HTR-8/SVneo (cell line): ENCODE measurements around the gene CLDN20.
"Not testable (repeated sequence)": the region's sequence is repeated elsewhere in the genome, so short reads cannot be mapped to it uniquely, and the experiment has no call there.

Experiments used
- DNase-seq: peaks from one replicate; pipeline ENCODE4 v3.0.0; 2011; ENCODE audit warnings: low spot score, mixed read lengths; ENCODE audit not compliant: insufficient read length
- FAIRE-seq: peaks from 2 replicates; lab custom pipeline; 2011; peaks lifted over from hg19 to GRCh38; lab: Jason Lieb, UNC

Gene CLDN20

DNA sequence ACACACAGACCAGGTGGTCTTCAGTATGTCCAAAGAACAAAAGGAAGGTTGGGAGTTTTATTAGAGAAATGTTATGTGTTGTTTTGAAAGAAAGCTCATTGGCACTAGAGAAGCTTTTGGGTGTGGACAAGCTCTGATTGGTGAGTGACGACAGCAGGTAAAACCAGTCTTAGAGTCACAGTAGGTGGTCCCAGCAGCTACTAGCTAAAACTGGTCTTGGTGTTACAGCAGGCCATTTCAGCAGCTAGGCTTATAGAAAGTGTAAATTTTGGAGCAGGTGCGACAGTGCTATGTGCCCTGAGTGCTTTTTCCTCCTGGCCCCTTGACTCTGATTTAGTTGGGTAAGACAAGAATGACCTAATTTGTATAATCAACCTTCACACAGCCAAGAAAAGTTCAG, 3.6 kb downstream of the CLDN20 start:
- DNase-seq: no peak

DNA sequence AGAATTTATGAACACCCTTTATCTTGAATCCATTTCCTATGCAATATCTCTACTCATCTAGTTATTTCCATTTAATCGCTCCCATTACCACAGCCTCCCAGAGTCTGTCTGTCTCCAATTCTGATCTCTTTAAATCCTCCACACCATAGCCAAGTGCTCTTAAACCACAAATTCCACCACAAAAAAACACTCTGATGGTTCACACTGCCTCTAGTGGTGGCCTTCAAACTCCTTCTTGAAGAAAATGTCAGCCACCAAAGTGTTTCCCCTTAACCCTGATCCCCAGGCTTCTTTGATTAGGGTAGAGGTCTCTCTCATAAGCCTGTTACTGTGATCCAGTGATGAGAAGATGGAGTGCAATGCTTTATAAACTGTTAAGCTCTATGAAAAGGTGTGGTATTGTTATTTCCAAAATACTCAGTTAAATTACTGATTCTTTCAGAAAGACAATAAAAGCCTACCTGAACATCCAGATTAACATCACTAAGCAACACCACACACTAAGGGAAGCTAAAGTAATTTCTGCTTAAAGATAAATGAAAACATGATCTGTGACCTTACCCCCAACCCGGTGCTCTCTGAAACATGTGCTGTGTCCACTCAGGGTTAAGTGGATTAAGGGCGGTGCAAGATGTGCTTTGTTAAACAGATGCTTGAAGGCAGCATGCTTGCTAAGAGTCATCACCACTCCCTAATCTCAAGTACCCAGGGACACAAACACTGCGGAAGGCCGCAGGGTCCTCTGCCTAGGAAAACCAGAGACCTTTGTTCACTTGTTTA, 4.5 kb downstream of the CLDN20 start:
- peak; percentile 15 for DNase-seq
- not testable (repeated sequence) for FAIRE-seq

More for the DNA sequence above, 3.6 kb downstream of the CLDN20 start:
- FAIRE-seq: no peak

DNA sequence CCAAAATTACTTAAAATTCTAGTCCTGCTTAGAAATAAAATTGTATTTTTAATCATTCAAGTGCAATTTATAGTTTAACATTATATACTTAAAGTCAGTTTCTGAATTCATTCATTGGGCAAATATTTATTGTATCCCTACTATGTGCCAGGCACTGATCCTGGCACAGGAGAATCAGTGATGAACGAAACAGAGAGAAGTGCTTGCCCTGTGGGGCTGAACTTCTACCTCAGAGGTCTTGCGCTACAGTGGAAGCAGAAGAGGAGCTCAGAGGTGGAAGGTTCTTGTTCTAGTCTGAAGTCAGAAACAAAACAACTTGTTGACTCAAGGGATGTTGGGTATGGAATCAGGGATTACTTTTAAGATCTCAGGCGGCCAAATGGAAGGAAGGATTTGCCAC, 6.0 kb downstream of the CLDN20 start:
- FAIRE-seq (no peak), DNase-seq (no peak)

DNA sequence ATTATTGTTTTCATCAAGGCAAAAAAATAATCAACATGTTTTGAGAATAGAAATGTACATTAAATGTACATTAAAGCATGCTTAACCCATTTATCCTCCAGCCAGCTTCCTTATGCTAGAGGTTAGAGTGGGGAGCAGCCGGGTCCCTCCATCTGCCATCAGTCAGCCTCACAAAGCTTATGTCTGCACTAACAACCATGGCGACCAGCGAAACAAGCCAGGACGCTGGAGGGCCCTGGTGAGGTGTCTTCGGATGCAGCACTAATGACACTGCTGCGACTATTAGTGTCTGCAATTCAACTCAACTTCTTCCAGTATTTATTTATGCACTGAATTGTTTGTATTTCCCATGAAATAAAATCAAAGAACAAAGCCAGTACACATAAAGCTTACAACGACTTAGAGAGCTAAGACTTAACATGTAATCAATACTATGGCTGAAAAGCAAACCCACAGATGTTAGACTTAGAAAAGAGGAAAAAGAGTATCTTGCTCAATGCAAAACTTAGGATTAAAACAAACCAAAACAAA, 6.8 kb downstream of the CLDN20 start:
- DNase-seq: no peak
- FAIRE-seq: no peak

DNA sequence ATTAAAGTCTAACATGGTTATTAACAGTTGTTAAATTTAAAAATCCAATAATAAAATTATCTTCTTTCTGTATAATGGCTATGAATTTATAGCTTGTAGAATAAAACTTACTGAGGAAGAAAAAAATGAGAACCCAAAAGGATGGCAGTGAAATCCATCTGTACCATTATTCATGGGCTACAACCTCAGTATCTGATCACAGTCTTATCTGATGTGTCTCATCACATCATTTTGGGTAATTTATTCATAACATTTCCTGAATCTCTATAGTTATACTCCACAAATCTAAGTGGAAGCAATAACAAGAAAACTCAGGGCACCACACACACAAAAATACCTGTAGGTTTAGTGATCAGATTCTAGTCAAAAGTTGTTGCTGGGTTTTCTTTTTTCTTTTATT, 7.3 kb downstream of the CLDN20 start:
- DNase-seq (no peak), FAIRE-seq (no peak)

DNA sequence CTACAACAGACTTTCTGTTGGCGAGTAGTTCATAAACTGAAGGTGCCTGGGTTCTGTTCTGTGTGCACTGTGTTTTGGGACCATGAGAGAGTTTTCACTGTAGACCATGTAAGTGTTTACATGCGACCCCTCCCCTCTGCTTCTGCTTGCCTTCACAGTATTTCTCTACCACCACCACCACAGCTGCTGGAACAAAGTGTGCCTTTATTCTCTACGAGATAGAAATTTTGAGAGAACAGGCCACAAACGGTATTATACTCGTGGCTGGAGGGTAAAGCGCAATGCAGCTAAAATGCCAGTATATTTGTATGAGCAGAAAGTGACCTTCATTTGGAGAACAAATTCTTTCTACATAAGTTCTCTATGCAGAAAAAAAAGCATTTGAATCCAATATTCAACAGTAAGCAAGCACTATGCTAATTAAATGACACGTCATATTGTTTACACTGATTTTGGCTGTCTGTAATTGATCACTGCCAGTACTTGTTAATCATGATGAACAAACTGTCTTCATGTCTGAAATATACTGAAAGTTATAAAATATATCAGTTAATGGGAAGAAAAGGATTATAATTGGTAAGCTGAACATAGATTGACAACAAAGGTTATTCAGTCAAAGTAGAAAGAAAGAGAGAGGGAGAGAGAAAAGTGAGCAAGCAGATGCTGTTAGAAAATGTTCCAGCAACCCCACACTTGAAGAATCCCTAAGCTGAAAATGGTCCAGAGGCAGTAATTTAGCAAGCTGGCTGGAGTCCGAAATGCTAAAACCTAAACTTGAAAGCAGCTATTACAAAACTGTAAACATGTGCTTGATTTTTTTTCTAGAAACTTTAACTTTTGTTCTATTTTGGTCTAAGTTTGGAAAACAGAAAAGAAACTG, 8.8 kb downstream of the CLDN20 start:
- DNase-seq: no peak
- FAIRE-seq: no peak

DNA sequence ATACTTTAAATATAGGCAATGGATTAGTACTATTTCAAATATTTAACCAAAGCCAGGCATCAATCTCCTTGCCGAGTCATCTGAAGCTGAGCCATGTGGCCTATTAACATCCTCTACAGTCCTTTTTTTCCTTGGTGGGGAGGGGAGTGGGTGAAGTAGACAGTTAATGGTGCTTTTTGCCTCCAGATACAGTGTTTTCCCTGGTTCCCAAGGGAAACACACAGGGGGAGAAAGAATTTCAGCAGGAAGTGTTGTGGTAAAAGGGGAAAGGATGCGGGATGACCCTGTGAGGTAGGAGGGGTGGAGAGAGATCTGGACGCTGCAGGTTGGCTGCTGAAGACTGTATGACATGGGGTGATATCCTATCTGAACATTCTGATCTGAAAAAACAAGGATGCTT, 9.6 kb downstream of the CLDN20 start:
- DNase-seq: peak; percentile 22

DNA sequence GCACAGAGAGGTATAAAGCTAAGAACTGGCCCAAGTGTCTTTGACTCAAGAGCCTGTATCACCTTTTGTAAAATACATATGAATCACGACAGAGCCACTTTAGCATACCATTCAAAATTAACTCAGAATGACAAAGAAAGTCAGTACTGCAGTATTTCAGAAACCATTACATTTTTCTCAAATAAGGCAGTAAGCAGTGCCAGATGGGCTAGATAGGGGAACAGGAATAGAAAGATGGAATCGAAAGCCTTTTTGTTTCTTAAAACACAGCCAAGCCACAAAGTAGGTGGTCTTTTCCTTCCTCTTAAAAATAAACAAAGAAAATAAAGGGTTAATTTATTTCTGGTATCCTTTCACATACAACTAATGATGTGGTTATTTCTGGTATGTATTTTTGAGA, 10.3 kb downstream of the CLDN20 start:
- no peak for FAIRE-seq
- DNase-seq: no peak

More for the DNA sequence above, 9.6 kb downstream of the CLDN20 start:
- FAIRE-seq: no peak

DNA sequence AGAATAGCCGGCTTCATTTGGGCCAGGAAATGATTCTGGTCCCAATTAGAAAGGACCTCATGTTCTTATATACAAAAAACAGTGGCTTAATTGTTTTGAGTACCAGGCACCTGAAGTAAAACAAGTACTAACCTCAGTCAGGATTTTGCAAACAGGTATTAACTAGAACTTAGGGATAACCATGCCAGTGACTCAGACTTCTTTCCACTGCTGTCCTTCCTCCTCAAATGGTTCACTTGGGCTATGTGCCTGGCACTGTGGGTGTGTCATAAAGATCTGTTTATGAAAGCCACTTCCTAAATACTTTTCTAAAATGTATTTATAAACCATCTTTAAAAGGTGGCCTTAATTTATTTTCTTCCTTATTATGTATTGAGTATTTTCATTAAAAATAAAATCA, 10.7 kb downstream of the CLDN20 start:
- DNase-seq (no peak), FAIRE-seq (no peak)

DNA sequence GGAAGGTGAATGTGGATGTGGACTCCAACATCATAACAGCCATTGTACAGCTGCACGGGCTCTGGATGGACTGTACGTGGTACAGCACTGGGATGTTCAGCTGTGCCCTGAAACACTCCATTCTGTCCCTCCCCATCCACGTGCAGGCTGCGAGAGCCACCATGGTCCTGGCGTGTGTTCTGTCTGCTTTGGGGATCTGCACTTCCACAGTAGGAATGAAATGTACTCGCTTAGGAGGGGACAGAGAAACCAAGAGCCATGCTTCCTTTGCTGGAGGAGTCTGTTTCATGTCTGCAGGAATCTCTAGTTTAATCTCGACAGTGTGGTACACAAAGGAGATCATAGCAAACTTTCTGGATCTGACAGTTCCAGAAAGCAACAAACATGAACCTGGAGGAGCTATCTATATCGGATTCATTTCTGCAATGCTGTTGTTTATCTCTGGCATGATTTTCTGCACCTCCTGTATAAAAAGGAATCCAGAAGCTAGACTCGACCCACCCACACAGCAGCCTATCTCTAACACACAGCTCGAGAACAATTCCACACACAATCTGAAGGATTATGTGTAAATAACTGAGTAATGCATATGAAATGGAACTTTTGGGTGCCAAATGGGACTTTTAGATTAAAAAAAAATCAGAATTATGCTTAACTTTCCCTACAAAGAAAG, 12.1 kb downstream of the CLDN20 start:
- FAIRE-seq (peak; percentile 16), DNase-seq (no peak)

DNA sequence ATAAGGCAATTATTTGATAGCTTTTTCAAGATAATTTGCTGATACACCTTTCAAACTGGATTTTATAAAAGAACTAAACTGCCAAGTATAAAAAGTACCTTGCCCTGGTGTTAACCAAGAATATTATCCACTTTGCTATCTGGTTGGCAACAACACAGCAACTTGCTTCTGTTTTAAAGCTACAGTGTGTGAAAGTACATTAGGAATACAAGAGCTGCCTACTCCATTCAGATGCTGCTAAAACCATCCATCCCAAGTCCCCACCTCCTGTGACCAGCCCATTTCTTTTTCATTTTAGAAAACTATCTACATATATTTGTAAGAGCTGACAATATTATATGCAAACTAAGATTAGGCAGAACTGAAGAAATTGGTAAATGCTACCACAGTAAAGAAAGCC, 12.8 kb downstream of the CLDN20 start:
- DNase-seq: no peak
- no peak for FAIRE-seq

DNA sequence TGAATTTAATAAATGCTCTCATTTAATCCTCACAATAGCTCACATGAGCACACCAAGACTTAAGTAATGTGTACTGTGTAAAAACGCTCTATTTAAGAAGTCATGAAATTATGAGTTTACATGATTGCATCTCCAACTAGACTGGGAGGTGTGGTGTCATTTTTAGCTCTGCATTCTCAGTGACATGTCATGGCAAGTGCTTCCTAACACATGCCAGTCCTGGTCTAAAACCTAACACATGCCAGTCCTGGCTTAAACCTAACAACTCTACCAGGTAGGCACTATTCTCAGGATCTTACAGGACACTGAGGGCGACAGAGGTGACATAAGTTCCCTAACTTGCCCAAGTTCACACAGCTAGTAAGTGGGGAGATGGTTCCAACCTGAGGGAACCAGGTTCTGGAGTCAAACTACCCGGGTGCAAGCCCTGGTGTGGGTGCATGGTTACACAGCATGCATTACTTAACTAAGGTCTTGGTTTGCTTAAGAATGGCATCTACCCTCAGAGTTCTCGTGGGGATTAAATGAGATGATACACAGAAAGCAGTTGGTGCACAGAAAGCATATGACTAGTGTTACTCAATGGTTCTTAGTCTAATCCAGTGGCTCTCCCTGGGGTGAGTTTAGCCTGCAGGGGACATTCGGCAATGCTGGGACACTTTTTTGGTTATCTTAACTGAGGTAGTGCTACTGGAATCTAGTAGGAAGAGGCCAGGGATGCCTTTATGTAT, 14.7 kb downstream of the CLDN20 start:
- DNase-seq (no peak), FAIRE-seq (no peak)

DNA sequence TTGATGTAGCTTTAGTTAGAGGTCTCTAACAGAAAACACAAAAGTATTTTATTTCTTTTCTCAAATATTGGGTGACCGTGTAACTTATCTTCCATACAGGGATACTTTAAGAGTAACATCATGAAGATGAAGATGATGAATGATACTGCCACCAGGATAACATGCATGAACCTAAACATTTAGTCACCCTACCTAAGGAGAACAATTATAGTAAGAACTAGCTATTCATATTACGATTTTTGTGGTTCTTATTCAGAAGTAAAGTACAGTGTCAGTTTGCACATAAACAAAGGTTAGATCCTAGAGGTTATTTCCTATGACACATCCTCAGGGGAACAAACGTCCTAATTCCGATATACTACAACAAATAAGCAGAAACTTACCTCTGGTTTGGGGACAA, 21.0 kb downstream of the CLDN20 start:
- no peak for FAIRE-seq

DNA sequence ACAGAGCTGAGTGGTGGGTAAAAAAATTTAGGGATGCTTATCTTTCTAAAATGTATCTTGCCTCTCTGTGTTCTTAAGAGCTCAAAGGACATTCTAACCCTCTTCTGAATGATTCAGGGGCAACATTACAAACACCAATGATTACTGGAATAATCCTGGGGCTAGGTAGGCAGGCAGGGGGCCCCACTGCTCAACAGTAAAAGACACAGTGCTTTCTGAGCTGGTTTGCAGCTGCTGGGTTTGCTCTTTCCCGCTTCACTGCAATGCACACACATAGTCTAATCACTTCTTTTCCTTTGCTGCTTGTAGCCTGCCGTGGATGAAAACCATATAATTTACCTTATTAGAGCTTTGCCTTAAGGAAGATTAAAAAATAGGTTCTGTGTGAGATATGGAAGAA, 23.9 kb downstream of the CLDN20 start:
- FAIRE-seq (no peak), DNase-seq (no peak)

More for the DNA sequence above, 21.0 kb downstream of the CLDN20 start:
- DNase-seq: no peak

DNA sequence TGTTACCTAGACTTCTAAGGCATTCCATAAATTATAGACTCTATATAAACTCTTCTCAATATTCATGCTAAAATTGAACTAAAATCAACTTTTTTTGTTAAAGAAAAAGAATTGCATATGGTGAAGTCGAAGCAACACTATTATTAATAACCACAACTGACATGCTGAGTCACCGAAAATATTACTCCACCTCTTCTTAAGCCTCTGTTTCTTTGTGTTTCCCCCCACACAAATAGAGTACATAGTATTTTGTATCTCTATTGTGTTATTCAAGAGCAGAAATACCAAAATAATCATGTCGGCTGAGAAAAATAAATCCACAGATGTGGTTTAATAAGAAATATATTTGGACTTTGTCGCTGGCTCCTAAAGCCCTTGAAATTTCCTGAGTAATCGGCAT, 26.7 kb downstream of the CLDN20 start:
- FAIRE-seq: no peak
- DNase-seq: no peak

DNA sequence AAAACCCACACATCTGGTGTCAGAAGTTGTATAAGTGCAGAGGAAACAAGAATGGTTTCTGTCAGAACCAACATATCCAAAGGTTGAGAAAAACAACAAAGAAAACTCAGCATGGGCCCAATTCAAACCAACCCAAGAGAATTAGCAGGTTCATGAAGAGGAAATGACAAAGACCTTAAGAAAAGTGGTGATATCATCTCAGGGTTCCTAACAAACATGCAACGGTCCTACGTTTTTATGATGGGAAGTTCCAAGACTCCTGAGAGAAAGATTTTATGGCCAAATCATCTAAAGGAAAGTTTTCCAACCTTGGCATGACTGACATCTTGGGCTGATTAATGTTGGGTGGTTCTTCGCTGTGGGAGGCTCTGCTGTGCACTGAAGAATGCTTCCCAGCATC, 27.5 kb downstream of the CLDN20 start:
- FAIRE-seq (no peak), DNase-seq (no peak)

DNA sequence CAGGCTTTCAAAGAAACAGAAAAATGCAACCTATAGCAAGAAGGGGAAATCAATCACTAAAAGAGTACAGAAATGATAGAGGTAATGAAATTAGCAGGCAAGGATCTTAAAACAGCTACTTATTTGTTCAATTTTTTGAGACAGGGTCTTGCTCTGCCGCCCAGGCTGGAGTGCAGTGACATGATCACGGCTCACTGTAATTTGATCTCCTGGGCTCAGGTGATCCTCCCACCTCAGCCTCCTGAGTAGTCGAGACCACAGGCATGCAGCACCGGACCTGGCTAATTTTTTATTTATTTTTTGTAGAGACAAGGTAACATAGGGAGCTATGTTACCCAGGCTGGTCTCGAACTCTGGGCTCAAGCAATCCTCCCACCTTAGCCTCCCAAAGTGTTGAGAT, 28.9 kb downstream of the CLDN20 start:
- DNase-seq (no peak), FAIRE-seq (no peak)

DNA sequence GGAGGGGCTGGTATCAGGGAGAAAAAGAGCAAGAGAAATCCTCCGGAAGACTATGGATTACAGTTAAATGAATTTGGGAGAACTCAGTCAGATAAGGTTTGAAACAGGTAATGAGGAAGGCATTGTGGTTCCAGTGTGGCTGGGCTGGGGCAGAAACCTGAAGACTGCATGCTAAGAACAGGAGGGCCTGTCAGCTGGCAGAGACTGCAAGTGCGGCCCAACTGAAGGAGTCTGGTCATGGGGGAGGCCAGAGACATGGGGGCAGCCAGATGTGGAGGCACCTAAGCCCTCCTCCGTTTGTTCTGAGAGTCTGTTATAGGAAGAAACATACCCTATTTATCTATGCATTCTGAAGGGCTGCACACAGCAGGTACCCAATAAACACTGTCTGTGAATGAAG, 33.9 kb downstream of the CLDN20 start:
- DNase-seq (no peak), FAIRE-seq (no peak)

DNA sequence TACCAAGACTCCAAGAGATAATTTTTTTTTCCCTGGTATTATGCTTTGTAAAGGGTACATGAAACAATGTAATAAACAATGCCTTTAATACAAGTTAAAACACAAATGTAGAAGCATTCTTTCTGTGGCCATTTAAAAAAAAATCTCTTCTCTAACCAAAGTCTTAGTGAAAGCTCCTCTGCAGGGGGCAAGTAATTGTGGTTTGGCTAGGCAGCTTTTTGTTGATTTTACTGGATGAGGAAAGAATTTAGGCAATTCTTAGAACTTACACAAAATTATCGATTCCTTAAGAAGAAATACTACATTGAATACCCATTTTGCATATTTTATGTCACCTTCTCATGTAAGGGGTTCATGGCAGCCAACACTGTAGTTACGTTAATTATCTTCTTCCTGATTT, 38.1 kb downstream of the CLDN20 start:
- no peak for DNase-seq
- FAIRE-seq: no peak

DNA sequence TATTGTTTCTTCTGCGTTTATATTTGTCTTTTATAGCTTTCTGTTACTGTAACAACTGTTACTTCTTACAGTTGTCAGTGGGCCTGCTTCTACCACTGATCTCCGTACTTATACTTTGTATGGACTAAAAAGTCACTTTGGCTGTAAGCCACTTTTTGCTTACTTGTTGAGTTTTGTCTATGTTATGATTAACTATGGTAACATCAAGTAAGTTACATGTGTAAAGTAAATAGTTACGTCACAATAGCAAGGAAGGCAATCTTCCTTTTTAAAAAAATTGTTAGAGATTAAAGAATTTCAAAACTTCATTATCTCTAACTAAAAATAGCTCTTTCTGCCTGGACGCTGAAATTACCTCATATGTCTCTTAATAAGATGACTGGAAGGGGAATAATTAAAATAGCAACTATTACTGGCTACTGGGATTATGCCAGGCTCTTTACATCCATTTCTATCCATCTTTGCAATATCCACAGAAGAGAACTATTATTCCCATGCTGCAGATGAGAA, 39.6 kb downstream of the CLDN20 start:
- FAIRE-seq: no peak

More for the DNA sequence above, 39.6 kb downstream of the CLDN20 start:
- no peak for DNase-seq
